Measurements from ENCODE around the gene LENG1.

DNA sequence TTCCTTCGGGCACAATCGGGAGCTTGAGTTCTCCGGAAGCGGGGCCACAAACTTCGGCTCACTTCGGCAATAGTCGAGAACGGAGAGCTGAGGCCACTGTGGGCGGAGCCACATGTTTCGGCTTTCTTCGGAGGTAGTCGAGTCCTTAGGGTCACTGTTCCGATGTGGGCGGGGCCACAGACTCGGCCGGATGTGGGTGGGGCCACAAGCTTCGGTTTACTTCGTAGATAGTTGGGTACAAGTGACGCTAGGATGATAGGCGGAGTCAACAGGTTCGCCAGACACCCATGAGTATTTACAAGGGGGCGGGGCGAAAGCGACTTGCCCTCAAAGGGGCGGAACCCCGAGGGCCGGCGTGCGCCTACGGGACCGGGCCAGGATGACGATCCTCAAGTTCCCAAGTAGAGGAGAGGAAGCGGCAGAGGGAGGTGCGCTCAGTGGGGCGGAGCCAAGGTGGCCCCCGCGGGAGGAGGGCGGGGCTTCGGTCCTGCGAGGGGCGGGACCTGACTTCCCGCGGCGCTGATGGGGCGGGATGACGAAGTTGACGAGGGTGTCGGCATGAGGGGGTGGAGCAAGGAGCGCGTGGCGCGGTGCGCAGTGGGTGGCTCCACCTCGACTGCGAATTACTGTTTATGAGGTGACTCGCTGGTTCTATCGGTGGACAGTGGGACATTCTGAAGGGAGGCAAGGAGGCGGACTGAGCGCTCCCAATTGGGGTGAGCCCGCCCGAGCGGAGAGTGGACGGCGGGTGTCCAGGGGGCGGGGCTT is 30.4 kb upstream of the LENG1 start:
- TF ChIP-seq, protein P1, sequence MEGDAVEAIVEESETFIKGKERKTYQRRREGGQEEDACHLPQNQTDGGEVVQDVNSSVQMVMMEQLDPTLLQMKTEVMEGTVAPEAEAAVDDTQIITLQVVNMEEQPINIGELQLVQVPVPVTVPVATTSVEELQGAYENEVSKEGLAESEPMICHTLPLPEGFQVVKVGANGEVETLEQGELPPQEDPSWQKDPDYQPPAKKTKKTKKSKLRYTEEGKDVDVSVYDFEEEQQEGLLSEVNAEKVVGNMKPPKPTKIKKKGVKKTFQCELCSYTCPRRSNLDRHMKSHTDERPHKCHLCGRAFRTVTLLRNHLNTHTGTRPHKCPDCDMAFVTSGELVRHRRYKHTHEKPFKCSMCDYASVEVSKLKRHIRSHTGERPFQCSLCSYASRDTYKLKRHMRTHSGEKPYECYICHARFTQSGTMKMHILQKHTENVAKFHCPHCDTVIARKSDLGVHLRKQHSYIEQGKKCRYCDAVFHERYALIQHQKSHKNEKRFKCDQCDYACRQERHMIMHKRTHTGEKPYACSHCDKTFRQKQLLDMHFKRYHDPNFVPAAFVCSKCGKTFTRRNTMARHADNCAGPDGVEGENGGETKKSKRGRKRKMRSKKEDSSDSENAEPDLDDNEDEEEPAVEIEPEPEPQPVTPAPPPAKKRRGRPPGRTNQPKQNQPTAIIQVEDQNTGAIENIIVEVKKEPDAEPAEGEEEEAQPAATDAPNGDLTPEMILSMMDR (IDR thresholded peaks at IDR 0.05; ENCODE audit: poor library complexity): no peak
- TF ChIP-seq EZH2 (IDR thresholded peaks at IDR 0.05; ENCODE audit: borderline replicate concordance): no peak

Data from hepatocyte (in vitro differentiated cells).